H1 (cell line): Measurements from ENCODE around the gene KCNJ5. TPM values are rescaled to one million over a fixed set of nuclear protein-coding genes. Genes with fewer than 3 reads are reported as not detected.

Experiments used
- CTCF ChIA-PET: fragments of 300-600 bp; sonication (Branson Sonifier 250); formaldehyde crosslinking; loops from one replicate; lab custom pipeline; 2021; ENCODE audit not compliant: partially characterized antibody; lab: Charles Lee
- POLR2A ChIA-PET: fragments of 300-600 bp; sonication (Branson Sonifier 250); formaldehyde crosslinking; loops from one replicate; lab custom pipeline; 2021; ENCODE audit warnings: inconsistent platforms; ENCODE audit not compliant: partially characterized antibody; lab: Charles Lee
- DNase-seq, 2 experiments: peaks; one replicate each; pipeline versions ENCODE4 v3.0.0 to v3.0.0-alpha.2; 2010 to 2022; ENCODE audit warnings: low spot score in 2 of 2, low read depth in 1 of 2, mixed read lengths in 1 of 2
- FAIRE-seq: peaks from 2 replicates; lab custom pipeline; 2011; peaks lifted over from hg19 to GRCh38; lab: Jason Lieb, UNC
- H2AFZ ChIP-seq: 2 replicates; pipeline ENCODE4 v1.8.1; 2012; ENCODE audit warnings: low read length, inconsistent platforms
- H2AK5ac ChIP-seq: 2 replicates; pipeline ENCODE4 v1.6.1; 2013; ENCODE audit warnings: low read depth, low read length
- H2BK120ac ChIP-seq: replicated peaks from 2 replicates; pipeline ENCODE3; 2013; ENCODE audit warnings: low read depth, low read length, inconsistent platforms
- H2BK12ac ChIP-seq: 2 replicates; pipeline ENCODE4 v1.6.1; 2013; ENCODE audit warnings: low read depth, low read length
- H2BK15ac ChIP-seq: 2 replicates; pipeline ENCODE4 v1.6.1; 2013; ENCODE audit warnings: low read length
- H2BK20ac ChIP-seq: 2 replicates; pipeline ENCODE4 v1.6.1; 2013; ENCODE audit warnings: low read length
- H2BK5ac ChIP-seq: 2 replicates; pipeline ENCODE4 v1.6.1; 2013; ENCODE audit warnings: low read depth, low read length
- H3K14ac ChIP-seq: 2 replicates; pipeline ENCODE4 v1.6.1; 2013; ENCODE audit warnings: inconsistent platforms; ENCODE audit not compliant: insufficient read length
- H3K18ac ChIP-seq: 2 replicates; pipeline ENCODE4 v1.6.1; 2013; ENCODE audit warnings: low read length; ENCODE audit errors: extremely low read depth
- H3K23ac ChIP-seq: 2 replicates; pipeline ENCODE4 v1.6.1; 2013; ENCODE audit warnings: inconsistent platforms; ENCODE audit not compliant: insufficient read length
- H3K23me2 ChIP-seq: 2 replicates; pipeline ENCODE4 v1.6.1; 2013; ENCODE audit warnings: low read depth, low read length
- H3K27ac ChIP-seq: 2 replicates; pipeline ENCODE4 v1.6.1; 2011; ENCODE audit warnings: low read depth, low read length, inconsistent platforms
- H3K27me3 ChIP-seq, 4 experiments: replicated peaks in 1 of 4; 1 replicate in 1 of 4; 2 replicates in 3 of 4; pipeline versions ENCODE4 v1.6.1 to v1.8.1; 2011 to 2013; ENCODE audit warnings: low read length in 3 of 4, mild to moderate bottlenecking in 3 of 4, inconsistent platforms in 2 of 4, mixed read lengths in 2 of 4, moderate library complexity in 1 of 4; ENCODE audit not compliant: control insufficient read depth in 3 of 4, insufficient read depth in 3 of 4; ENCODE audit errors: extremely low read depth in 1 of 4
- H3K36me3 ChIP-seq, 4 experiments: 2 replicates each; pipeline versions ENCODE4 v1.6.1 to v1.8.1; 2011 to 2013; ENCODE audit warnings: mild to moderate bottlenecking in 4 of 4, low read length in 3 of 4, moderate library complexity in 2 of 4, control low read depth in 1 of 4, inconsistent platforms in 1 of 4; ENCODE audit not compliant: insufficient read depth in 4 of 4, control insufficient read depth in 2 of 4
- H3K4ac ChIP-seq: replicated peaks from 2 replicates; pipeline ENCODE3; 2013; ENCODE audit warnings: low read length, low read depth, mixed read lengths, inconsistent platforms; ENCODE audit not compliant: insufficient read length
- H3K4me1 ChIP-seq, 4 experiments: replicated peaks in 1 of 4; 1 replicate in 1 of 4; 2 replicates in 3 of 4; pipeline versions ENCODE4 v1.6.1 to v1.8.1; 2011 to 2013; ENCODE audit warnings: low read length in 3 of 4, inconsistent platforms in 2 of 4, mixed read lengths in 1 of 4; ENCODE audit not compliant: insufficient read depth in 4 of 4, control insufficient read depth in 3 of 4
- H3K4me2 ChIP-seq, 2 experiments: 2 replicates each; pipeline versions ENCODE4 v1.6.1 to v1.8.1; 2011 to 2013; ENCODE audit warnings: low read depth in 2 of 2, low read length in 2 of 2, control low read depth in 1 of 2, inconsistent platforms in 1 of 2, mild to moderate bottlenecking in 1 of 2; ENCODE audit not compliant: insufficient read depth in 1 of 2
- H3K4me3 ChIP-seq, 4 experiments: fragments of 200-600, 300-600 bp in 1 of 4; sonication (generic), shearing (Covaris generic), sonication (Bioruptor Twin) in 1 of 4; 2 replicates each; pipeline versions ENCODE4 v1.5.1 to v1.8.1; 2011 to 2016; ENCODE audit warnings: low read length in 4 of 4, low read depth in 3 of 4, control low read depth in 2 of 4, inconsistent platforms in 2 of 4, mild to moderate bottlenecking in 2 of 4, mixed read lengths in 1 of 4, moderate library complexity in 1 of 4; ENCODE audit not compliant: insufficient read depth in 2 of 4; ENCODE audit errors: extremely low read depth in 1 of 4
- H3K56ac ChIP-seq: replicated peaks from 2 replicates; pipeline ENCODE3; 2013; ENCODE audit warnings: low read depth, mild to moderate bottlenecking, mixed read lengths, low read length, inconsistent platforms; ENCODE audit not compliant: insufficient read length
- H3K79me1 ChIP-seq: 2 replicates; pipeline ENCODE4 v1.6.1; 2013; ENCODE audit warnings: low read depth, low read length, control low read depth
- H3K79me2 ChIP-seq, 2 experiments: 2 replicates each; pipeline versions ENCODE4 v1.6.1 to v1.8.1; 2012 to 2013; ENCODE audit warnings: low read length in 2 of 2, mild to moderate bottlenecking in 2 of 2, inconsistent platforms in 1 of 2; ENCODE audit not compliant: insufficient read depth in 2 of 2, control insufficient read depth in 1 of 2
- H3K9ac ChIP-seq, 4 experiments: replicated peaks in 1 of 4; 1 replicate in 1 of 4; 2 replicates in 3 of 4; pipeline versions ENCODE4 v1.6.1 to v1.8.1; 2011 to 2013; ENCODE audit warnings: low read depth in 3 of 4, low read length in 3 of 4, control low read depth in 2 of 4, mild to moderate bottlenecking in 2 of 4, moderate library complexity in 2 of 4, inconsistent platforms in 1 of 4; ENCODE audit errors: extremely low read depth in 1 of 4
- H3K9me3 ChIP-seq, 2 experiments: 2 replicates each; pipeline versions ENCODE4 v1.6.1 to v1.8.1; 2012 to 2013; ENCODE audit warnings: mild to moderate bottlenecking in 2 of 2, moderate library complexity in 2 of 2, control low read depth in 1 of 2, inconsistent platforms in 1 of 2, low read depth in 1 of 2, low read length in 1 of 2, mixed read lengths in 1 of 2; ENCODE audit not compliant: insufficient read depth in 2 of 2
- H4K20me1 ChIP-seq, 2 experiments: replicated peaks in 1 of 2; 2 replicates each; pipeline versions ENCODE3 to v1.8.1; 2011 to 2013; ENCODE audit warnings: inconsistent platforms in 2 of 2, low read length in 2 of 2, mild to moderate bottlenecking in 1 of 2; ENCODE audit not compliant: insufficient read depth in 2 of 2, control insufficient read depth in 1 of 2
- H4K5ac ChIP-seq: 2 replicates; pipeline ENCODE4 v1.6.1; 2013; ENCODE audit warnings: low read length, low read depth, mixed read lengths, inconsistent platforms; ENCODE audit not compliant: insufficient read length
- H4K8ac ChIP-seq: 2 replicates; pipeline ENCODE4 v1.8.0; 2013; ENCODE audit warnings: mild to moderate bottlenecking, moderate library complexity, low read length, inconsistent platforms; ENCODE audit not compliant: insufficient read depth; ENCODE audit errors: extremely low read depth
- H4K91ac ChIP-seq: replicated peaks from 2 replicates; pipeline ENCODE3; 2013; ENCODE audit warnings: low read length, mixed read lengths, inconsistent platforms; ENCODE audit not compliant: insufficient read length
- EZH2 ChIP-seq: fragments of 200-600 bp; sonication (generic); IDR thresholded peaks from 2 replicates; pipeline ENCODE4 v1.7.1; 2012; ENCODE audit warnings: low read depth, mild to moderate bottlenecking, moderate library complexity, low read length, inconsistent platforms; ENCODE audit not compliant: severe bottlenecking
- FOSL1 ChIP-seq: IDR thresholded peaks from 2 replicates; pipeline ENCODE4 v1.6.1; 2011; ENCODE audit warnings: mild to moderate bottlenecking, low read depth, low read length, moderate library complexity; ENCODE audit not compliant: insufficient read depth
- HDAC6 ChIP-seq: IDR thresholded peaks from one replicate; pipeline ENCODE4 v1.7.1; 2012; ENCODE audit warnings: low read depth, mild to moderate bottlenecking, inconsistent platforms, low read length, moderate library complexity
- RAD21 ChIP-seq, 2 experiments: IDR thresholded peaks in 1 of 2; conservative IDR thresholded peaks in 1 of 2; 2 replicates each; pipeline ENCODE4 v1.6.1; 2011; ENCODE audit warnings: low read depth in 2 of 2, low read length in 2 of 2, improper control_type of control experiment in 1 of 2, inconsistent platforms in 1 of 2, mild to moderate bottlenecking in 1 of 2, moderate library complexity in 1 of 2
- SIRT6 ChIP-seq: IDR thresholded peaks from one replicate; pipeline ENCODE4 v1.7.1; 2012; ENCODE audit warnings: low read length, inconsistent platforms
- TAF7 ChIP-seq: optimal IDR thresholded peaks from 2 replicates; pipeline ENCODE3; 2011; ENCODE audit warnings: low read depth, mild to moderate bottlenecking, inconsistent platforms, low read length, moderate library complexity, borderline replicate concordance
- WGBS, 2 experiments: shearing (Covaris generic) in 1 of 2; methylation state at CpG; one replicate each; pipeline versions ENCODE4 v1.1.6 to v1.1.7; 2013 to 2015; ENCODE audit warnings: low lambda C conversion rate in 2 of 2, mixed read lengths in 2 of 2, inconsistent platforms in 1 of 2, low coverage in 1 of 2, missing lambda C conversion rate in 1 of 2; ENCODE audit not compliant: insufficient replicate concordance in 2 of 2, insufficient coverage in 1 of 2, insufficient read length in 1 of 2; ENCODE audit errors: extremely low coverage in 1 of 2, missing lambda C conversion rate in 1 of 2; 5-methylcytosine and 5-hydroxymethylcytosine counted together
- polyA plus RNA-seq, 7 experiments: library from polyadenylated mRNA; depleted of rRNA in 3 of 7; stranded (reverse) in 5 of 7; unstranded in 2 of 7; fragments of >200 nt in 5 of 7; fragments of 200-250 nt in 2 of 7; gene quantifications; 1 replicate in 5 of 7; 2 replicates in 1 of 7; 4 replicates in 1 of 7; pipeline versions ENCODE4 v1.2.1 to v1.2.3, GENCODE V29; 2011 to 2013; ENCODE audit warnings: missing spikeins in 2 of 7, mixed read lengths in 2 of 7
- total RNA-seq: library from RNA; stranded (reverse); fragmentation: NEBNext Ultra II Directional; extraction: Animal tissue kit (Norgen Biotek cat#: 25700); gene quantifications from 2 replicates; pipeline ENCODE4 v1.2.1, GENCODE V29; 2021

The KCNJ5 gene
- total and polyA plus RNA-seq, 2 of the 8 experiments (the other 6 are each of a cell fraction or from before 2014, with no cell fraction given) = 0.05 TPM; not detected in 1

GRCh38 chr11:128910576-128910975, 19.4 kb downstream of the KCNJ5 start:
- CTCF ChIA-PET = interaction anchor here (1.1 to 14.9 kb wide), 6 partner anchors 8 to 46 kb away, joined by 4 to 332 read pairs (median 26); partner anchors contain the start of genes KCNJ5 and TP53AIP1
- no peak overlapping the region for H2BK120ac ChIP-seq

More at GRCh38 chr11:128910576-128910975, 19.4 kb downstream of the KCNJ5 start:
- H4K91ac ChIP-seq = no peak overlapping the region
- H2AFZ ChIP-seq = no peak overlapping the region
- H4K5ac ChIP-seq = no peak overlapping the region
- H3K36me3 ChIP-seq = no peaks in the 10 kb centered on the region
- DNase-seq = no peak
- no peak overlapping the region for H3K14ac ChIP-seq
- no peak overlapping the region for H3K27ac ChIP-seq
- WGBS, 2 experiments = 90% methylated on average over 3 of the region's 3 CpGs; no CpG with 5 or more reads in 1 of the 2 experiments
- H4K8ac ChIP-seq = no peak overlapping the region
- no peaks in the 10 kb centered on the region for H3K79me1 ChIP-seq
- no peak overlapping the region for H3K56ac ChIP-seq
- H2BK5ac ChIP-seq = no peak overlapping the region
- H3K18ac ChIP-seq = no peak overlapping the region
- no peak overlapping the region for H3K4ac ChIP-seq
- no peak overlapping the region for H2BK20ac ChIP-seq
- TF ChIP-seq EZH2 = no peak
- no peak for TF ChIP-seq HDAC6
- TF ChIP-seq RAD21 (IDR thresholded peaks at IDR 0.05 in 1 of 2, conservative IDR thresholded peaks at IDR 0.05 in 1 of 2; ENCODE audit: low read depth in 2 of 2, low read length in 2 of 2) = no peak
- TF ChIP-seq FOSL1 = no peak
- TF ChIP-seq TAF7 = no peak
- TF ChIP-seq SIRT6 = no peak
- H3K23me2 ChIP-seq = peaks cover 3% of the 10 kb centered on the region; the same call in 1 of the 2 replicates
- no peak overlapping the region for H3K9ac ChIP-seq
- H3K23ac ChIP-seq = no peak overlapping the region
- H3K4me2 ChIP-seq = no peak overlapping the region
- POLR2A ChIA-PET = interaction anchor here (1.2 kb wide), 1 partner anchor 20 kb away, joined by 3 read pairs; the partner anchor contains the start of gene KCNJ5
- H3K9me3 ChIP-seq = peaks cover 0 to 4% of the 10 kb centered on the region in 2 experiments; a peak in 2 of 4 replicates
- no peaks in the 10 kb centered on the region for H3K79me2 ChIP-seq
- no peak overlapping the region for H3K4me3 ChIP-seq
- no peak overlapping the region for H2BK12ac ChIP-seq
- H3K4me1 ChIP-seq = no peaks in the 10 kb centered on the region
- H3K27me3 ChIP-seq = peaks cover 1 to 23% (median 14%) of the 10 kb centered on the region in 4 experiments
- H4K20me1 ChIP-seq = no peaks in the 10 kb centered on the region
- no peak overlapping the region for H2AK5ac ChIP-seq
- no peak for FAIRE-seq
- no peak overlapping the region for H2BK15ac ChIP-seq
